AG09309 (cell line): ENCODE data around the gene ARL15.

Experiments used
- DNase-seq: peaks from one replicate; pipeline ENCODE4 v3.0.0-alpha.2; 2010; ENCODE audit warnings: low read depth
- H3K4me3 ChIP-seq: 2 replicates; pipeline ENCODE4 v1.5.1; 2011; ENCODE audit warnings: mild to moderate bottlenecking, low read depth, low read length, moderate library complexity; ENCODE audit not compliant: control insufficient read depth
- CTCF ChIP-seq: IDR thresholded peaks from 2 replicates; pipeline ENCODE4 v1.5.1; 2011; ENCODE audit warnings: mild to moderate bottlenecking, low read depth, low read length, inconsistent platforms; ENCODE audit not compliant: insufficient read depth, control insufficient read depth; ENCODE audit errors: missing control alignments

The ARL15 gene

DNA sequence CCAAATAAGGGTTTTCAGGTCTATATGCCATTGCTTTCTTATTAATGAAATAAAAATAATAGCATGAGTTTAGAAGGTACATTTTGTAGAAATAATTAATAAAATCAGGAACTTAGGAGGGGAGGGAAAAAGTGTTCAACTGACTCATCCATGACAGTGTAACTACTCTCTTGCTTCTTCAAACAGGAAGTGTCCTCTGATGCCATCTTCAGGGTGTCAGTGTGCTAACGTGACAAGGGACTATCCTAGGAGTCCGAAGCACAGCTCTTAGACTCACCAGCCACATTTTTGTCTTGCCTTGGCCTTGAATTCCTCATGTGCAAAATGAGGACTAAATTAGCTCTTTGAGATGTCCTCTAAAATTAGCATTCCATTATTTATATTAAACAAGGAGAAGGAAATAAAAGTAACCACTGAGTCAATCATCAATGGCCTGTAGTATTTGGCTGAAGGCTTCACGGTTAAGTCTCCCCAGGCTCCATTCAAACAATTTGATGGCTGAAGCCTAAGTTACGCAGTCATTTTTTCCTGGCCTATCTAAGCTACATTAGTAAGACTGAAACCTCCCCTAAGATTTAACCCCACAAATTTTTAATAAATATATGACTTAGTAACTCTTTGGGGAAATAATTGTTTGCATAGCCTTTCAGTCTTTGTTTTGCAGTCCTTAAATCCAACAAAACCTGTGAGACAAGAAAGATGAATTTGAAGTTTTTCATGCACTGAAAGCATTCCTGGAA, 151.1 kb downstream of the ARL15 start:
- no peak for TF ChIP-seq CTCF
- no peak overlapping the region for H3K4me3 ChIP-seq
- DNase-seq, result no peak

DNA sequence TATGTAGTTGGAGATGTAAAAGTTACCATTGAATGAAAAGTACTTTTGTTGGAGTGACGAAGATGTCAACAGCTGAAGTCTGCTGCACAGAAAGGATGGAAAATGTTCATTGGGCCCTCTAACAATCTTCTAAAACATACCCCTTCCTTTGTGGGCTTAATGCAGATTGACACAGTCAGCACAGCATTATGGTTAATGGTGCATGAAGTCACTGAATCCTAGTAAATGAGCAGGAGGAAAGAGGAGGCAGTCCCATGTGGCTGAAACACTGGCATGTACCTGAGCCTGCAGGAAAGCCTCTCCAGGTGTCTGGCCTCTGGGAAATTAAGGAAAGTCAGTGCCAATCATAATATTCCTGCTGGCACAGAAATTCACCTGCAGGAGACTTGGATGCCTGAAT, 153.8 kb downstream of the ARL15 start:
- no peak overlapping the region for H3K4me3 ChIP-seq
- DNase-seq, result no peak
- TF ChIP-seq CTCF, result no peak

DNA sequence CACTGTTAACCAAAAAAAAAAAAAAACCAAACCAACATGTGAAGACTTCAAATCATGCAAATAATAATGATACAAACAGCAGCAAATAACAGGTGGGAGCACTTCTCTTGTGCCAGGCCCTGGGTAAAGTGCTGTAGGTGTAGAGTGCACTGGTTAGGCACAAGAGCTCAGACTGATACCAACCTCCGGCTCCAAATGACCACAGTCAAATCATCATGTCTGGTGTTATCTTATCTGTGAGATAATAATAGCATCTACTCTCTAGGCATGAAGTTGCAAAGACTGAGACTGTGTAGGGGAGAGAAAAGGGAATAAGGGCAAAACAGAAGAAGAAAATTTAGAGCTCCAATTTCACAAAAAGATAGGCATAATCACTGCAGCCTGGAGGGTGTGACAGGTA, 159.5 kb downstream of the ARL15 start:
- no peak for DNase-seq
- TF ChIP-seq CTCF, result no peak

DNA sequence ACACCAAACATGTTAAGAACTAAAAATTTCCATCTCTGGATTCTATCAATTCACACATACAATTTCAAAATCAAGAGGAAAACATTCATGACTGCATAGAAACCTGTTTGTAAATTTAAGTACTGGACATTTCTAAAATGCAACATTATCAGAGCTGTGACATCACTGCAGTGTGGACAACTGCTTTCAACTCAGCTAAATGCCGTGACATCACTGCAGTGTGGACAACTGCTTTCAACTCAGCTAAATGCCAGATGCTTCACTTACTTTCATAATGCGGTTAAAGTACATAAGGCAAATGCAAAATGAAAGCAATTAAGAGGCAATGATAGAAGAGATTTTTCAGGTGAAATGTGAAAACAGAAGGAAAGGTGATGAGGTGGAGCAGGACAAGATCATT, 161.5 kb downstream of the ARL15 start:
- no peak for DNase-seq
- TF ChIP-seq CTCF, result no peak
- H3K4me3 ChIP-seq, result no peak overlapping the region

More for the DNA sequence above, 159.5 kb downstream of the ARL15 start:
- H3K4me3 ChIP-seq, result no peak overlapping the region

DNA sequence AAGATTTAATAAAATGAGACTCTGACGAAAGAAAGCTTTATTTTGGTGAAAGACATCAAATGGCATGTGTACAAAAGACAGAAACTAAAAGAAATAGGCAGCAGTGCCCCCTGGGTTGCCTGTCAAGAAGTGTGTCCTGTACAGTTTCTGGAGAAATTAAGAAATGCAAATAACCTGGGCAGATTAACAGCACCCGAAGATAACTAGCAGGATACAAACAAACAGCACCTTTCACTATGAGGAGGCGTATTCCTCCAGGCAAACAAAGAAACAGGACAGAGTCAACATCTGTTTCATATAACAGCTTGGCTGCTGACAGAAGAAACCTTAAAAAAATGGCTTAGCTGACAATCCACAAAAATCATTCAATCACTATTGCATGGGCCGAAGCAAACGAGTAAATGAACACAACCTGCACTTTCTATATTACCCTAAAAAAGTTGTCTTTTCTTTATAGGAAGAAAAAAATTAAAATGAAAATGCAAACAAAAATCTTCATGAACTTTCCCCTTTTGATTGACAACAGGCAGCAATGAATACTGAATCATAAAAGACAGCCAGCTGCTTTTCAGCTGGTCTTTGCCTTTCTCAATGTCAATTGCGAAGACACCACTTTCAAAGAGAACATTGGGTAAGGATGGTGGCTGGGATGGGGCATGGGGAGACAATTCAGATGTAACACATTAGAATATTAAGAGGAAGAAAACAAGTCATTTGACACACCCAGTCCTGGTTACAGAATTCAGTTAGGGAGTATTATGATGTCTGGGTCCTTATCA, 162.1 kb downstream of the ARL15 start:
- TF ChIP-seq CTCF, result peak; percentile 51
- peak; percentile 13 for DNase-seq
- H3K4me3 ChIP-seq, result no peak overlapping the region

DNA sequence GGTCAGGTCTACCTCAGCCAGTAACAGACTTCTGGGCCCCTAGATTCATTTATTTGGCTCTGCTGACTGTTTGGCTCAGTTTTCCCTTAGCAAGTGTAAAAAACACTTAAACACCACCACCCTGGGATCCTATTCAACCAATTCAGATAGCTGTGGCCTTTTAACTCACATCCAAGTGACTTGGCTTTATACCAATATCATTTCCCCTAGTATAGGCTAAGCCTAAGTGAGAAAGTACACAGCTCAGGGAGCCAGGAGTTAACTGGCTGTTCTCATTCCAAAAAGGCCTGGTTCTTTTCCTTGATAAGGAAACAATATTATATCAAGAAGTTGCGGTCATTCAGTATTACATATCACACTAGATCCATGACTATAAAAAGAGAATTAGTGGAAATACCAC, 163.5 kb downstream of the ARL15 start:
- no peak overlapping the region for H3K4me3 ChIP-seq
- no peak for DNase-seq
- TF ChIP-seq CTCF, result no peak

GRCh38 chr5:54146390-54146789, 164.0 kb downstream of the ARL15 start:
- TF ChIP-seq CTCF, result no peak

More at GRCh38 chr5:54146390-54146789, 164.0 kb downstream of the ARL15 start:
- DNase-seq, result no peak
- no peak overlapping the region for H3K4me3 ChIP-seq
